Pancreas (tissue), 10 donors: ENCODE data around the gene ZNF436. TPM values are rescaled to one million over a fixed set of nuclear protein-coding genes. Genes with fewer than 3 reads are reported as not detected.

Experiments
- ATAC-seq, 4 donors: fragments of 200-7000 bp; cut with Tn5 transposase; one replicate each; pipeline versions ENCODE4 v1.8.0 to v1.9.1; 2020; ENCODE audit warnings: mild to moderate bottlenecking in 4 of 4, moderate library complexity in 4 of 4
- DNase-seq, 6 donors: peaks; one replicate each; pipeline ENCODE4 v3.0.0-alpha.2; 2020
- FAIRE-seq: peaks from 2 replicates; lab custom pipeline; 2012; peaks lifted over from hg19 to GRCh38; lab: Jason Lieb, UNC
- H3K27ac ChIP-seq, 4 donors: fragments of 200-600 bp; sonication (generic); 1 replicate in 3 of 4; 2 replicates in 1 of 4; pipeline versions ENCODE4 v1.5.0 to v1.8.0; 2020
- H3K27me3 ChIP-seq, 4 donors: fragments of 200-600 bp; one replicate each; pipeline ENCODE4 v1.8.0; 2021
- H3K36me3 ChIP-seq, 3 donors: fragments of 200-600 bp; sonication (generic) in 1 of 3; one replicate each; pipeline versions ENCODE4 v1.5.0 to v1.8.0; 2020 to 2021
- H3K4me1 ChIP-seq, 3 donors: fragments of 200-600 bp; one replicate each; pipeline ENCODE4 v1.8.0; 2021
- H3K4me3 ChIP-seq, 4 donors: fragments of 200-600 bp; sonication (generic) in 2 of 4; one replicate each; pipeline versions ENCODE4 v1.5.0 to v1.8.0; 2020 to 2021
- H3K9me3 ChIP-seq, 4 donors: fragments of 200-600 bp; one replicate each; pipeline ENCODE4 v1.8.0; 2021
- CTCF ChIP-seq, 4 donors: fragments of 200-600 bp; sonication (generic) in 3 of 4; IDR thresholded peaks; one replicate each; pipeline versions ENCODE4 v1.5.0 to v1.8.0; 2021; ENCODE audit warnings: antibody characterized with exemption in 4 of 4
- WGBS, 2 donors: extraction: QIAGEN DNeasy Blood & Tissue Kit; methylation state at CpG; one replicate each; pipeline ENCODE4 v1.1.7; 2013; 5-methylcytosine and 5-hydroxymethylcytosine counted together
- intact Hi-C, 3 donors: fragments of 100-400 bp; cut with DNase I; formaldehyde crosslinking; loops; one replicate each; pipeline versions ENCODE4 v1.11.1 to v1.14.2; 2022
- polyA plus RNA-seq, 2 donors: library from polyadenylated mRNA; stranded (reverse); fragments of 200-250 nt; gene quantifications; one replicate each; pipeline ENCODE4 v1.2.3, GENCODE V29; 2013
- total RNA-seq, 6 donors: library from RNA; stranded (reverse); fragmentation: NEBNext Ultra II Directional in 4 of 6; extraction: Animal tissue kit (Norgen Biotek cat#: 25700) in 4 of 6; gene quantifications; one replicate each; pipeline versions ENCODE4 v1.2.1 to v1.2.4, GENCODE V29; 2021 to 2023
- donor health status: healthy with polysubstance abuse.
- donor health status: DM: no; HTN: no; CAD: no; lungs with moderate emphysema.
- donor health status: DM: no; HTN: no; CAD: no.
- donor health status: control.
- donor health status: control.
- donor health status: Bipolar disorder and iron deficiency.
- donor health status: DM: yes; HTN: yes; CAD: no.
- donor health status: DM: no; HTN: no; CAD: no.
- donor health status: DM: no; HTN: no; CAD: no.
- donor health status: DM: yes; HTN: yes; CAD: no.

The ZNF436 gene
- total and polyA plus RNA-seq, 8 donors = 2.1 to 11.8 (median 3.9) TPM

- Histone ChIP-seq H3K27ac (peak overlapping the region in 1 of 4 donors; percentile 2), H3K4me3 (no peak overlapping the region), H3K4me1 (peaks cover 22 to 43% (median 43%) of the 10 kb centered on the region in 3 donors), H3K27me3 (no peaks in the 10 kb centered on the region), H3K36me3 (peaks cover 0 to 16% (median 9%) of the 10 kb centered on the region in 3 donors), H3K9me3 (no peaks in the 10 kb centered on the region)
- intact Hi-C loops = no loop called here
- FAIRE-seq (no peak), DNase-seq (no peak), ATAC-seq (no peak)
- WGBS, 2 donors = 61 to 65% methylated on average over 7 of the region's 7 CpGs
- no peak for TF ChIP-seq CTCF (IDR thresholded peaks at IDR 0.05)
Measured at GRCh38 chr1:23408797-23409290, 39.2 kb upstream of the ZNF436 start.

- FAIRE-seq = no peak
- Histone ChIP-seq H3K36me3 (peaks cover 0 to 22% (median 9%) of the 10 kb centered on the region in 3 donors), H3K9me3 (no peaks in the 10 kb centered on the region), H3K4me1 (peaks cover 32 to 56% (median 56%) of the 10 kb centered on the region in 3 donors), H3K27ac (no peak overlapping the region), H3K4me3 (no peak overlapping the region), H3K27me3 (no peaks in the 10 kb centered on the region)
- TF ChIP-seq CTCF (IDR thresholded peaks at IDR 0.05) = no peak
- 87 to 89% methylated on average over 8 of the region's 8 CpGs for WGBS, 2 donors
- no peak for ATAC-seq
- intact Hi-C loops = no loop called here
- no peak for DNase-seq
Measured at GRCh38 chr1:23407016-23407630, 37.5 kb upstream of the ZNF436 start.

GRCh38 chr1:23405946-23406345 is 36.3 kb upstream of the ZNF436 start:
- DNase-seq (no peak), FAIRE-seq (no peak), ATAC-seq (no peak)
- Histone ChIP-seq H3K9me3 (no peaks in the 10 kb centered on the region), H3K4me3 (no peak overlapping the region), H3K27ac (peak overlapping the region in 3 of 4 donors; percentile 22 to 58 (median 45)), H3K27me3 (no peaks in the 10 kb centered on the region), H3K36me3 (peaks cover 0 to 28% (median 9%) of the 10 kb centered on the region in 3 donors), H3K4me1 (peaks cover 28 to 46% (median 44%) of the 10 kb centered on the region in 3 donors)
- 63 to 70% methylated on average over 3 of the region's 3 CpGs for WGBS, 2 donors
- TF ChIP-seq CTCF (IDR thresholded peaks at IDR 0.05) = no peak
- intact Hi-C loops = no loop called here

- H3K27ac ChIP-seq = peak overlapping the region in 3 of 4 donors; percentile 17 to 58 (median 45)
- 6% methylated on average over 19 of the region's 19 CpGs for WGBS, 2 donors
- peaks cover 20 to 39% (median 34%) of the 10 kb centered on the region in 3 donors for H3K4me1 ChIP-seq
- TF ChIP-seq CTCF (IDR thresholded peaks at IDR 0.05) = peak; percentile 89 to 93 (median 92)
- H3K4me3 ChIP-seq = no peak overlapping the region
- intact Hi-C loops = no loop called here
- H3K27me3 ChIP-seq = no peaks in the 10 kb centered on the region
- DNase-seq (peak; percentile 90 to 98 (median 92)), ATAC-seq (peak; percentile 88 to 94 (median 90)), FAIRE-seq (no peak)
- H3K36me3 ChIP-seq = peaks cover 0 to 27% (median 9%) of the 10 kb centered on the region in 3 donors
- H3K9me3 ChIP-seq = no peaks in the 10 kb centered on the region
Measured at GRCh38 chr1:23403735-23404486, 34.3 kb upstream of the ZNF436 start.
